BJ (cell line): ENCODE measurements around the gene BCKDHB. TPM values are rescaled to one million over a fixed set of nuclear protein-coding genes. Genes with fewer than 3 reads are reported as not detected.

Experiments
- CTCF ChIA-PET: fragments of 350-600 bp; formaldehyde crosslinking; extraction: SDS; loops from one replicate; lab custom pipeline; 2021; ENCODE audit warnings: antibody characterized with exemption, inconsistent platforms; lab: Yijun Ruan, JAX
- POLR2A ChIA-PET: fragments of 300-600 bp; sonication (Branson Sonifier 250); formaldehyde crosslinking; extraction: SDS; loops from one replicate; lab custom pipeline; 2021; ENCODE audit warnings: antibody characterized with exemption; lab: Charles Lee
- DNase-seq: peaks from one replicate; pipeline ENCODE4 v3.0.0-alpha.2; 2011; ENCODE audit warnings: low read depth
- H3K27me3 ChIP-seq: 2 replicates; pipeline ENCODE4 v1.6.0; 2011; ENCODE audit warnings: low read length; ENCODE audit not compliant: control insufficient read depth, insufficient read depth
- H3K36me3 ChIP-seq: 2 replicates; pipeline ENCODE4 v1.5.1; 2011; ENCODE audit warnings: low read length; ENCODE audit not compliant: control insufficient read depth, insufficient read depth
- H3K4me3 ChIP-seq: 2 replicates; pipeline ENCODE4 v1.5.1; 2011; ENCODE audit warnings: low read depth, mild to moderate bottlenecking, control low read depth, low read length
- polyA plus RNA-seq: library from polyadenylated mRNA; depleted of rRNA; stranded (reverse); fragments of >200 nt; gene quantifications from 2 replicates; pipeline ENCODE4 v1.2.3, GENCODE V29; 2011
- TF ChIP-seq, protein P1 (sequence below): IDR thresholded peaks from 2 replicates; pipeline ENCODE4 v1.5.1; 2011; ENCODE audit warnings: low read depth, mild to moderate bottlenecking, control low read depth, inconsistent platforms, low read length, moderate library complexity; ENCODE audit not compliant: insufficient read depth

BCKDHB gene
- polyA plus RNA-seq, 1 experiment, result 8.0 TPM

DNA sequence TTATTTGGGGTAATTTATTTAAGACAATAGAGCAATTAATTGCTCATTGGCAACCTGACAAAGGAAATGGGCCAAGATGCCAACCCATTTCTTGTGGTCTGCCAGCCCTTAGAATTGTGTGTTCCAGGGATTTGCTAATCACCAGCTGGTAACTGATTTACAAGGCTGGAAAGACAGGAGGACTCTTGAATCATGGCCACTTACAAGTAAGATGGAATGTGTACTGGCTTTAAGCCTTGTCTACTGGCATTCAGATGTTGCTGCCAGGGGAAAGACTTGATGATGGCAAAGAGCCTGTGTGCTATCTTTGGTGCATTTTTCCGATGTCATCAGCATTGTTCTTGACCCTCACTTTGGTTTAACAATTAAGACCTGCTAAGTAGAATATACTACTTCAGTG is 91.0 kb downstream of the BCKDHB start:
- Histone ChIP-seq H3K4me3 (no peak overlapping the region), H3K36me3 (no peaks in the 10 kb centered on the region), H3K27me3 (no peaks in the 10 kb centered on the region)
- DNase-seq, result peak; percentile 13
- TF ChIP-seq, protein P1, sequence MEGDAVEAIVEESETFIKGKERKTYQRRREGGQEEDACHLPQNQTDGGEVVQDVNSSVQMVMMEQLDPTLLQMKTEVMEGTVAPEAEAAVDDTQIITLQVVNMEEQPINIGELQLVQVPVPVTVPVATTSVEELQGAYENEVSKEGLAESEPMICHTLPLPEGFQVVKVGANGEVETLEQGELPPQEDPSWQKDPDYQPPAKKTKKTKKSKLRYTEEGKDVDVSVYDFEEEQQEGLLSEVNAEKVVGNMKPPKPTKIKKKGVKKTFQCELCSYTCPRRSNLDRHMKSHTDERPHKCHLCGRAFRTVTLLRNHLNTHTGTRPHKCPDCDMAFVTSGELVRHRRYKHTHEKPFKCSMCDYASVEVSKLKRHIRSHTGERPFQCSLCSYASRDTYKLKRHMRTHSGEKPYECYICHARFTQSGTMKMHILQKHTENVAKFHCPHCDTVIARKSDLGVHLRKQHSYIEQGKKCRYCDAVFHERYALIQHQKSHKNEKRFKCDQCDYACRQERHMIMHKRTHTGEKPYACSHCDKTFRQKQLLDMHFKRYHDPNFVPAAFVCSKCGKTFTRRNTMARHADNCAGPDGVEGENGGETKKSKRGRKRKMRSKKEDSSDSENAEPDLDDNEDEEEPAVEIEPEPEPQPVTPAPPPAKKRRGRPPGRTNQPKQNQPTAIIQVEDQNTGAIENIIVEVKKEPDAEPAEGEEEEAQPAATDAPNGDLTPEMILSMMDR, result no peak
- CTCF ChIA-PET, result interaction anchor here (0.9 kb wide), 1 partner anchor 8 kb away, joined by 3 read pairs; no protein-coding TSS in a partner anchor
- POLR2A ChIA-PET, result no interaction called here

- Histone ChIP-seq H3K4me3 (no peak overlapping the region), H3K27me3 (no peaks in the 10 kb centered on the region), H3K36me3 (no peaks in the 10 kb centered on the region)
- CTCF ChIA-PET, result no interaction called here
- no peak for DNase-seq
- POLR2A ChIA-PET, result no interaction called here
- TF ChIP-seq, protein P1, result no peak
Observed at GRCh38 chr6:80197986-80198385, 91.5 kb downstream of the BCKDHB start.

DNA sequence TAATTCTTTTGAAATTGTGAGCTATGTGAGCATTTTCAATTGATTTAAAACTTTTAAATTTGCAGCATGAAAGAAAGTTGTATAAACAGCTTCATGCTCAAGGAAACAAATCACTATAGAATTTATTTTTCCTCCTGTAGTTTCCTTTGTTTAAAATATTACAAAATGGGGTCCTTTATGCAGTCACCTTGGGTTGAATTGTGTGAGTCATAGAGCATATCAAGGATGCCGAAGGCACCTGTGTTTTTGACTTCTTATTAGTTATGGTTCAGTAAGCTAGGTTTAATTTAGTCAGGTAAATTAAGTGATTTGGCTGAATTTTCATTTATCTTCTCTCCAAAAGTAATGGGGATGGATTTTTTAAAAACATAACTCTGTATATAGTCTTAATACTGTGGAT is 96.8 kb downstream of the BCKDHB start:
- no peak overlapping the region for H3K4me3 ChIP-seq
- H3K36me3 ChIP-seq, result no peaks in the 10 kb centered on the region
- ChIA-PET CTCF (interaction anchor here (1.2 to 3.8 kb wide), 2 partner anchors 11 to 30 kb away, joined by 4 to 18 read pairs; no protein-coding TSS in a partner anchor), POLR2A (interaction anchor here (0.6 kb wide), 1 partner anchor 72 kb away, joined by 3 read pairs; no protein-coding TSS in a partner anchor)
- no peak for DNase-seq
- TF ChIP-seq, protein P1, result no peak
- H3K27me3 ChIP-seq, result no peaks in the 10 kb centered on the region

DNA sequence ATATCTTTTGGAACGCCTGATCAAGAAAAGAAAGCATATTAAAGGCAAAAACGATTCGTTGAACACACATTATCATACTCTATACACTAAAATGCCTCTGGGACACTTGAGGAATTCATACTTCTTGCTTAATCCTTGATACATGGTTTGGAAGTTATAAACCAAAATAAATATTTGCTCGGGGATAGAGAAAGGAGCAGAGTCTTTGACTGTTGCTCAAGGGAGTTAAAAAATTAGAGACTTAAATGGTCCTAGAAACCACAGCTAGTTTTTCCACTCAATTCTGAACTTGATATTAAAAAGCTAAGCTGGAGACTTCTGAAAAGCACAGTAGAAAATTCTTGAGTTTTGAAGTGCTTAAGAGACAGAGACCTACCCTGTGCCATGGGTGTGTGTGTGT is 98.9 kb downstream of the BCKDHB start:
- Histone ChIP-seq H3K27me3 (no peaks in the 10 kb centered on the region), H3K36me3 (no peaks in the 10 kb centered on the region), H3K4me3 (no peak overlapping the region)
- ChIA-PET POLR2A (interaction anchor here (0.6 kb wide), 2 partner anchors 9 to 641 kb away, joined by 3 to 4 read pairs; no protein-coding TSS in a partner anchor), CTCF (interaction anchor here (0.6 to 3.8 kb wide), 3 partner anchors 8 to 1820 kb away, joined by 3 to 18 read pairs (median 3); no protein-coding TSS in a partner anchor)
- no peak for DNase-seq
- TF ChIP-seq, protein P1, result no peak

DNA sequence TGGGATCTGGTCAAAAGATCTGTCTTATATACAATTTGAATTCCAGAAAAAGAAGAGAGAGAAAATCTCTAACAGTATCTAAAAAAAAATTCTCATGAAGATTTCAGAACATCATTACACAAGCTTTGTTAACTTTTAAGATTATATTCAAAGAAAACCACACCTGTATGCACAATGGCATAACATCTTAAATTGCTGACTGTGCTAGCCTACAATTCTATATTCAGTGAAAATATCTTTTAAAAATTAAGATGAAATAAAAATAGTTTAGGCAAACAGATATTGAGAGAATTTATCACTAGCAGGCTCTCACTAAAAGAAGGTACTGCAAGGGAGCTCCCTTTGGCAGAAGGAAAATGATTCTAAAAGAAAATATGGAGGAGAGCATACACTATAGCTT is 100.3 kb downstream of the BCKDHB start:
- Histone ChIP-seq H3K27me3 (no peaks in the 10 kb centered on the region), H3K36me3 (no peaks in the 10 kb centered on the region), H3K4me3 (no peak overlapping the region)
- POLR2A ChIA-PET, result no interaction called here
- CTCF ChIA-PET, result no interaction called here
- no peak for DNase-seq
- TF ChIP-seq, protein P1, result no peak
